GM12892 (cell line): ENCODE results near the gene GMPS.

Experiments
- POLR2A ChIP-seq: IDR thresholded peaks from 2 replicates; pipeline ENCODE4 v1.6.1; 2011; ENCODE audit warnings: low read depth, low read length, control low read depth
- TAF1 ChIP-seq: IDR thresholded peaks from 2 replicates; pipeline ENCODE4 v1.6.1; 2011; ENCODE audit warnings: low read depth, mild to moderate bottlenecking, control low read depth, low read length, borderline replicate concordance

GRCh38 chr3:155871746-155872158, 1.3 kb downstream of the GMPS start:
- TF ChIP-seq POLR2A (no peak), TAF1 (no peak)
